HG02642 (cell line): ENCODE data around the gene MLN.

ENCODE experiments used
- ATAC-seq: cut with Tn5 transposase; IDR thresholded peaks from one replicate; pipeline ENCODE4 v1.9.1; 2021; ENCODE audit warnings: mild to moderate bottlenecking; ENCODE audit not compliant: unreplicated experiment, poor library complexity

The MLN gene

DNA sequence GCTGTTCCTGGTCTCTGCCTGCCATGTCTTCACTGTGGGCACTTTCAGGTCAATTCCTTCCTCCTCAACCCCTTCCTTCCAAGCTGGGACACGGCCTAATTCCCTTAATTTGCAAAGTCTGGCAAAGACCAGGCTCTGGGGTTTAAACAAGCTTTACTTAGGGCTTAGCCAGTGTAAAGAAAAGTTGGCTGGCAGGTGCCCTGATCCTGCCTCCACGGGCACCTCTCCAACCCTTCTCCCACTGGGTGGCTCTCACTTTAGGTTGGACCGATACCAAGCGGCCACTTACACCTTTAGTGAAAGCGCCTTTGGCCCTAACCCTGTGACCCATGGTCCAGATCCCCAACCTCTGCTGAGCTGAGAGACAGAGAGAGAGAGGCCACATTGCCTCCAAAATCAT lies 13.7 kb upstream of the MLN start:
- ATAC-seq: no peak

DNA sequence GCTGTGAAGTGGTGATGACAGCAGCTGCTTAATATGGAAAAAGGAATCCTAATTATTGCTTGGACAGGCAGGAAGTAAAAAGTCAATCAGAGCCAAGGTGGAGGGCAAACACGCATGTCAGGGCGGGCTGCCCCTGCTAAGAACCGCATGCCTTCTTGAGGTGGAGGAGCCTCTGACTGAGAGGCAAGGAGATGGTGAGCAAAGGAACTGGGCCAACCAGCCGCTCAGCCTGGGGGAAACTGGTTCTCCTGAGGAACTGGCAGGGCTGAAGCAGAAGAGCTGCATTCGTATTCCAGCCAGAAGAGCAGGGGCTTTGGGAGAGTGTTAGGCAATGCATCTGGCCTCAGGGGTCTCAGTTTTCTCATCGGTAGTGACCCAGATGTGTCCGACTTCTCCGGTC lies 13.1 kb upstream of the MLN start:
- ATAC-seq: no peak

DNA sequence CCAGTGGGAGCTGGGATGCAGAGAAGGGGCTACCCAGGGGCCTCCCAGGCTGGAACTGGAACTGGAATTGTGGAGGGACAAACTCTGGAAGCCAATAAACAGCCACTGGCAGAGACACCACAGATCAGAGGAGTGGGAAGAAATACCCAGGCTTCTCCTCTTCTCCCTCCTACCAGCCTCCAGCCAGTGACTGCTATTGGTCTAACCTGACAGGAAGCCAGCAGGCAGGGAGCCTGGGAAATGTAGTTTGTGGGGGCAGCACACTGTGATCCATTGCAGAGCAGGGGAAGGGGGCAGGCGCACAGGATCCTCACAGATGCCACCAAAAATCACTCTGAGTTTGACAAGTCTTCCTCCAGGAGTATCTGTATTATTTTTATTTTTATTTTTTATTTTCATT lies 12.1 kb upstream of the MLN start:
- no peak for ATAC-seq

- ATAC-seq: no peak
These were observed 10.5 kb upstream of the MLN start for GRCh38 chr6:33813990-33814985.

GRCh38 chr6:33813246-33813904 lies 9.6 kb upstream of the MLN start:
- ATAC-seq: no peak

GRCh38 chr6:33812669-33813068 lies 8.9 kb upstream of the MLN start:
- ATAC-seq: no peak

DNA sequence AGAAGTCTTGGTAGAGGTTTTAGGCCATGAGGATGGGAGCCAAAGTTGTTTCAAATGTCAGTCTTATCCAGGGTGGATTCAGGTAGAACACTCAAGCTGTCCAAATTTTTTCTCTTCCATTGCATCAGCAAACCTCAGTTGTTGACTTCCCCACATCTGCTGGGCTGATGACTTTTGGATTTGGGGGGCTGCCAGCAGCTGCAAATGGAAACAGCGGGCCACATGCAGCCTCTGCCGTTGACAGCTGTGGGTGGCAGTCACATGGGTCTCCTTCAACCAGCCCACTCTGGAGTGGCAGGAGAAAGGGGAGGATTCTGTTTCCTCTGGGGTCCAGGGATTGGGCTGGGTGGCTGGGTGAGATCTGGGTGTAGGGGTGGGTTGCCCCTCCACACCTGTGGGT lies 5.8 kb upstream of the MLN start:
- ATAC-seq: no peak

- ATAC-seq: no peak
These were observed 4.9 kb upstream of the MLN start for GRCh38 chr6:33808641-33809180.

DNA sequence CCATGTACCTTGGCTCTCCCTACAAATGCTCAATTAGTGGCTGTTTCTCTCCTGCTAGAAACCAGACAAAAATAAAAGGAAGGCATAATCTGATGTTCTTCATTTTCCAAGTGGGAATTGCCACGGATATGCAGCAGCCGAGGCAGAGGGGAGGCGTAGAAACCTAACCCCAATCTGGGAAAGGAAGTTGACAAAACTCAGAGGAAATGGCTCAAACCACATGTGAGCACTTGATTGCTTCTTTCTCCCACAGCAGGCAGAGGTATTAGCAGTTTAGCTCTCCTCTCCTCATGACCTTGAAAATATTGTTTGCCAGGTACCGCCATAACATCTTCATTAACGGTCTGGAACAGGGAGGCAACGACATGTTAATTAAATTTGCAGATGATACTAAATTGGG lies 3.8 kb upstream of the MLN start:
- ATAC-seq: no peak

- no peak for ATAC-seq
These were observed 3.0 kb upstream of the MLN start for GRCh38 chr6:33806841-33807240.

DNA sequence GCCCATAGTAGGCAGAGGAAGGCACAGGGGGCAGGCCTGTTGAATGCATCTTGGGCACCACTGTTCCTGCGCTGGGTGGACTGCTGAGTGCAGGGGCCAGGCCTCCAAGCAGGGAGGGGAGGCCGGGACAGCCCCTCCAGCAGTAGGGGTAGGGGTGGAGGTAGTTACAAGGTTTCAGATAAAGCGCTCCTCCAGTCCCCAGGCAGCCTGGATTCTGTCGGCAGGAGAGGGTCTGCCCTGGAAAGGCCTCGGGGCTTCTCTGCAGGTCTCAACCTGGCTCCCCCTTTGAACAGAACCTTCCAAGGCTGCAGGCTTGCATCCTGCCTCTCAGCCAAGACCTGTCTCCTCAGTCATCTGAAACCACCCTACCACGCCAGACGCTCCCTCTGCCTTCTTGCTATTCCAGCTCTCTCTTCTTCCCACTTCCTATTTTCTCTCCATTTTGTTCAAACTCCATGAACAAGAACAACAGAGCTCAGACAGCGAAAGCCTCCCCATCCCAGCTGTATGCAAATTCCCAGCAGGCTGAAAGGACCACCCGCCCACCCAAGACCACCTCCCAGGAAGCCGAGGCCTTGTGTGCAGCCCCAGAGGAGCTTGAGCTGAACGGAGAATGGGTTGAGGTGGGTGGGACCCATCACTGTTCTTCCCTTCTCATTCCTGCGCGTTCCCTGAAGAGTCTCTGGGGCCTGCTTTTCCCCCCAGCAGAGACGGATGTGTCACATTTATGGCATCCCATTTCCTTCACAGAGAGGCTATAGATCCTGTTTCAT lies 1.4 kb downstream of the MLN start:
- ATAC-seq: no peak

- no peak for ATAC-seq
These were observed 2.2 kb downstream of the MLN start for GRCh38 chr6:33801611-33802010.

- ATAC-seq: no peak
These were observed 3.4 kb downstream of the MLN start for GRCh38 chr6:33800248-33800969.

DNA sequence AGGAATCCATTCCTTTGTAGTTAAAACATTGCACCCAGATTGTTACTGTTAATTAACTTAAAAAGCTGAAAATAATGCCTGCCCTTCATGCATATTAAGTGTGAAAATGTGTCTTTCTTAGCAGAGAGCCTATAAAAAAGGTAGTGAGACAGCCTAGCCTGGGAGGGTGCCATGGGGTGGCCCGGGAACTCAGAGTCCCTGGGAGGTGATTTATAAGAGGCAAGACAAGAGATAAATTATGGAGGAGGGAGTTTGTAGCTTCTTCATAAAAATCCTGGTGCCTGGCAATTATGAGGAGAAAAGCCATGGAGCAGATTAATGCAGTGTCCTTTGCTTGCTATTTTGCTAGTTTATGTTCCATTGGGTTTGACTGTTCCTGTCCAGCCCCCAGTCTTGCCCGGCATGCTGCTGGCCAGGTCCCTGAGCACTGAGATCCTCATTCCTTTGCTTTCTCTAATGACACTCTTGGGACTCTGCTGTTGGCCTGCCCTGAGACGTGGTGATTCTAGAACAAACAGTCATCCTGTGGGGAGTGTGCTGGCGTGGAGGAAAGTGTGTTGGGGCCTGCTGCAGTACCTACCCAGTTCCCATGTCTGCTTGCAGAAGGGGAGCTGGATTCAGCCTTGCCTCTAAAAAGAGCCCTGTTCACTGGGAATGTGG lies 4.2 kb downstream of the MLN start:
- ATAC-seq: no peak

GRCh38 chr6:33798343-33798848 lies 5.4 kb downstream of the MLN start:
- no peak for ATAC-seq

- ATAC-seq: no peak
These were observed 6.0 kb downstream of the MLN start for GRCh38 chr6:33797626-33798342.

GRCh38 chr6:33794910-33795623 lies 8.7 kb downstream of the MLN start:
- ATAC-seq: no peak

- ATAC-seq: no peak
These were observed 10.8 kb downstream of the MLN start for GRCh38 chr6:33792981-33793380.
